CD4-positive, alpha-beta T cell treated with Interleukin-17A for 1 hour (primary cell): ENCODE results near the gene GCLM.
"Not testable (repeated sequence)": the region's sequence is repeated elsewhere in the genome, so short reads cannot be mapped to it uniquely, and the experiment has no call there.

Experiments
- DNase-seq: peaks from one replicate; pipeline ENCODE4 v3.0.0-alpha.2; 2020

Gene GCLM

GRCh38 chr1:93909146-93910050, at the start of gene GCLM:
TSS of gene GCLM (minus strand) at chr1:93909430. CDS start at chr1:93909163, 267 bp downstream.
- peak; percentile 93 for DNase-seq

GRCh38 chr1:93958726-93959100, 49.5 kb upstream of the GCLM start:
- DNase-seq: no peak

GRCh38 chr1:93958032-93958725, 48.9 kb upstream of the GCLM start:
- DNase-seq: no peak

GRCh38 chr1:93955765-93956164, 46.5 kb upstream of the GCLM start:
- DNase-seq: no peak

GRCh38 chr1:93947002-93947686, 37.9 kb upstream of the GCLM start:
- DNase-seq: not testable (repeated sequence)

GRCh38 chr1:93938461-93939145, 29.4 kb upstream of the GCLM start:
- DNase-seq: no peak

- no peak for DNase-seq
Measured at GRCh38 chr1:93937997-93938396, 28.8 kb upstream of the GCLM start.

GRCh38 chr1:93925206-93925605, 16.0 kb upstream of the GCLM start:
- DNase-seq: no peak

- no peak for DNase-seq
Measured at GRCh38 chr1:93919780-93920179, 10.6 kb upstream of the GCLM start.

GRCh38 chr1:93917302-93917701, 8.1 kb upstream of the GCLM start:
- no peak for DNase-seq

- DNase-seq: not testable (repeated sequence)
Measured at GRCh38 chr1:93910880-93911279, 1.6 kb upstream of the GCLM start.

GRCh38 chr1:93910305-93910704, 1.1 kb upstream of the GCLM start:
- no peak for DNase-seq

GRCh38 chr1:93908394-93909145, 660 bp downstream of the GCLM start:
- peak; percentile 47 for DNase-seq

- no peak for DNase-seq
Measured at GRCh38 chr1:93907718-93908117, 1.5 kb downstream of the GCLM start.

- no peak for DNase-seq
Measured at GRCh38 chr1:93906480-93906879, 2.8 kb downstream of the GCLM start.

- DNase-seq: no peak
Measured at GRCh38 chr1:93905734-93906133, 3.5 kb downstream of the GCLM start.

GRCh38 chr1:93905051-93905450, 4.2 kb downstream of the GCLM start:
- DNase-seq: no peak

GRCh38 chr1:93904228-93904627, 5.0 kb downstream of the GCLM start:
- peak; percentile 40 for DNase-seq

- DNase-seq: no peak
Measured at GRCh38 chr1:93900723-93901504, 8.3 kb downstream of the GCLM start.

- no peak for DNase-seq
Measured at GRCh38 chr1:93899543-93900207, 9.6 kb downstream of the GCLM start.

GRCh38 chr1:93888900-93889299, 20.3 kb downstream of the GCLM start:
- no peak for DNase-seq
